ENCODE results near the gene AP1M1. TPM values are rescaled to one million over a fixed set of nuclear protein-coding genes. Genes with fewer than 3 reads are reported as not detected.

AP1M1 gene
- total RNA-seq, 4 donors from 2014 or later, result 68.2 to 119 (median 73.5) TPM

- TF ChIP-seq POLR2A (IDR thresholded peaks at IDR 0.05) (no peak), CTCF (IDR thresholded peaks at IDR 0.05 in 4 of 5, conservative IDR thresholded peaks at IDR 0.05 in 1 of 5) (no peak)
- Histone ChIP-seq H3K36me3 (peaks cover 0 to 93% of the 10 kb centered on the region in 2 donors), H3K27ac (no peak overlapping the region), H3K4me1 (no peaks in the 10 kb centered on the region), H3K9me3 (no peaks in the 10 kb centered on the region), H3K4me3 (no peak overlapping the region), H3K27me3 (no peaks in the 10 kb centered on the region)
- ATAC-seq (no peak), DNase-seq (no peak)
- intact Hi-C loops (cut with DNase I; ENCODE audit: low total_unique reads), result no loop called here
- in situ Hi-C loops (cut with MboI; ENCODE audit: low sequenced_read_pairs in 4 of 4), result loop anchor here in 1 of 4 donors (25.0 kb wide), 1 partner anchor 310 kb away; the partner anchor contains the start of gene CHERP
These were observed 29.4 kb downstream of the AP1M1 start for GRCh38 chr19:16226878-16227836.

- DNase-seq, result no peak
These were observed 30.3 kb downstream of the AP1M1 start for GRCh38 chr19:16227837-16228636.

GRCh38 chr19:16228637-16229321 lies 31.1 kb downstream of the AP1M1 start:
- TF ChIP-seq CTCF (IDR thresholded peaks at IDR 0.05 in 4 of 5, conservative IDR thresholded peaks at IDR 0.05 in 1 of 5) (no peak), POLR2A (IDR thresholded peaks at IDR 0.05) (no peak)
- Histone ChIP-seq H3K9me3 (no peaks in the 10 kb centered on the region), H3K27me3 (no peaks in the 10 kb centered on the region), H3K27ac (no peak overlapping the region), H3K36me3 (peaks cover 0 to 91% of the 10 kb centered on the region in 2 donors), H3K4me3 (no peak overlapping the region), H3K4me1 (no peaks in the 10 kb centered on the region)
- intact Hi-C loops (cut with DNase I; ENCODE audit: low total_unique reads) (no loop called here), in situ Hi-C loops (cut with MboI; ENCODE audit: low sequenced_read_pairs in 4 of 4) (loop anchor here in 1 of 4 donors (25.0 kb wide), 1 partner anchor 309 kb away; the partner anchor contains the start of gene CHERP)
- ATAC-seq (no peak), DNase-seq (no peak)

More at GRCh38 chr19:16227837-16228636, 30.3 kb downstream of the AP1M1 start:
- H3K4me1 ChIP-seq, result no peaks in the 10 kb centered on the region
- H3K27ac ChIP-seq, result no peak overlapping the region
- no peak for TF ChIP-seq POLR2A (IDR thresholded peaks at IDR 0.05)
- H3K4me3 ChIP-seq, result no peak overlapping the region
- in situ Hi-C loops (cut with MboI; ENCODE audit: low sequenced_read_pairs in 4 of 4), result loop anchor here in 1 of 4 donors (25.0 kb wide), 1 partner anchor 309 kb away; the partner anchor contains the start of gene CHERP
- H3K36me3 ChIP-seq, result peaks cover 0 to 91% of the 10 kb centered on the region in 2 donors
- H3K9me3 ChIP-seq, result no peaks in the 10 kb centered on the region
- no peak for ATAC-seq
- H3K27me3 ChIP-seq, result no peaks in the 10 kb centered on the region
- intact Hi-C loops (cut with DNase I; ENCODE audit: low total_unique reads), result no loop called here

- ATAC-seq (no peak), DNase-seq (no peak)
- Histone ChIP-seq H3K36me3 (peaks cover 0 to 91% of the 10 kb centered on the region in 2 donors), H3K27ac (no peak overlapping the region), H3K4me3 (no peak overlapping the region), H3K4me1 (no peaks in the 10 kb centered on the region), H3K9me3 (no peaks in the 10 kb centered on the region), H3K27me3 (no peaks in the 10 kb centered on the region)
- TF ChIP-seq POLR2A (IDR thresholded peaks at IDR 0.05), result no peak
- TF ChIP-seq CTCF (IDR thresholded peaks at IDR 0.05 in 4 of 5, conservative IDR thresholded peaks at IDR 0.05 in 1 of 5), result no peak
- intact Hi-C loops (cut with DNase I; ENCODE audit: low total_unique reads) (no loop called here), in situ Hi-C loops (cut with MboI; ENCODE audit: low sequenced_read_pairs in 4 of 4) (loop anchor here in 1 of 4 donors (25.0 kb wide), 1 partner anchor 308 kb away; the partner anchor contains the start of gene CHERP)
These were observed 31.6 kb downstream of the AP1M1 start for GRCh38 chr19:16229322-16229641.

Data from gastrocnemius medialis (tissue), 4 donors.